SK-N-MC (cell line): ENCODE data around the gene USP20.

Experiments
- EZH2 ChIP-seq: fragments of 200-600 bp; sonication (generic); IDR thresholded peaks from one replicate; pipeline ENCODE4 v1.6.1; 2017; ENCODE audit warnings: antibody characterized with exemption
- FOXP2 ChIP-seq: optimal IDR thresholded peaks from 2 replicates; pipeline ENCODE3; 2011; ENCODE audit warnings: mild to moderate bottlenecking, moderate library complexity; ENCODE audit not compliant: insufficient read depth; ENCODE audit errors: extremely low read length, control extremely low read depth
- POLR2AphosphoS5 ChIP-seq: IDR thresholded peaks from 2 replicates; pipeline ENCODE4 v1.6.1; 2012; ENCODE audit warnings: mild to moderate bottlenecking, low read depth, low read length, borderline replicate concordance

- TF ChIP-seq EZH2 (no peak), POLR2AphosphoS5 (no peak), FOXP2 (no peak)
These were observed 56.3 kb downstream of the USP20 start for GRCh38 chr9:129891569-129891968.
